Measurements from ENCODE around the gene PLCG1.

- no peak for TF ChIP-seq POLR2AphosphoS5 (IDR thresholded peaks at IDR 0.05; ENCODE audit: low read depth, low read length)
- no peak for TF ChIP-seq TAF1 (IDR thresholded peaks at IDR 0.05; ENCODE audit: borderline replicate concordance, insufficient read depth, low read length)
Measured at GRCh38 chr20:41219824-41220223, 82.5 kb downstream of the PLCG1 start.
